Suppressor macrophage treated with lipopolysaccharide for 4 hours (primary cell): ENCODE measurements around the gene EEIG2.
"Not testable (repeated sequence)": the region's sequence is repeated elsewhere in the genome, so short reads cannot be mapped to it uniquely, and the experiment has no call there.

Experiments used
- DNase-seq: peaks from one replicate; pipeline ENCODE4 v3.0.0-alpha.2; 2020

The EEIG2 gene

GRCh38 chr1:108559215-108560186 lies at the start of gene EEIG2:
Gene EEIG2 (plus strand): TSS chr1:108560100. CDS start chr1:108560429, 329 bp downstream.
- DNase-seq: peak; percentile 96

- DNase-seq: no peak
Observed at GRCh38 chr1:108511764-108512163, 48.1 kb upstream of the EEIG2 start.

- DNase-seq: peak; percentile 63
Observed at GRCh38 chr1:108512239-108513043, 47.5 kb upstream of the EEIG2 start.

- DNase-seq: no peak
Observed at GRCh38 chr1:108513044-108513415, 46.9 kb upstream of the EEIG2 start.

GRCh38 chr1:108513914-108514313 lies 46.0 kb upstream of the EEIG2 start:
- DNase-seq: not testable (repeated sequence)

- DNase-seq: not testable (repeated sequence)
Observed at GRCh38 chr1:108517301-108517897, 42.5 kb upstream of the EEIG2 start.

GRCh38 chr1:108521990-108522393 lies 37.9 kb upstream of the EEIG2 start:
- DNase-seq: no peak

GRCh38 chr1:108523829-108524228 lies 36.1 kb upstream of the EEIG2 start:
- no peak for DNase-seq

GRCh38 chr1:108524676-108525075 lies 35.2 kb upstream of the EEIG2 start:
- DNase-seq: no peak

GRCh38 chr1:108527135-108527534 lies 32.8 kb upstream of the EEIG2 start:
- no peak for DNase-seq

GRCh38 chr1:108527837-108528236 lies 32.1 kb upstream of the EEIG2 start:
- no peak for DNase-seq

GRCh38 chr1:108531444-108531843 lies 28.5 kb upstream of the EEIG2 start:
- no peak for DNase-seq

GRCh38 chr1:108532730-108533129 lies 27.2 kb upstream of the EEIG2 start:
- DNase-seq: no peak

GRCh38 chr1:108533351-108534083 lies 26.4 kb upstream of the EEIG2 start:
- DNase-seq: no peak

GRCh38 chr1:108534759-108535158 lies 25.1 kb upstream of the EEIG2 start:
- DNase-seq: no peak

GRCh38 chr1:108535315-108535897 lies 24.5 kb upstream of the EEIG2 start:
- DNase-seq: not testable (repeated sequence)

GRCh38 chr1:108536021-108536420 lies 23.9 kb upstream of the EEIG2 start:
- not testable (repeated sequence) for DNase-seq

GRCh38 chr1:108536791-108537190 lies 23.1 kb upstream of the EEIG2 start:
- not testable (repeated sequence) for DNase-seq

GRCh38 chr1:108537976-108538375 lies 21.9 kb upstream of the EEIG2 start:
- no peak for DNase-seq

GRCh38 chr1:108540977-108541376 lies 18.9 kb upstream of the EEIG2 start:
- no peak for DNase-seq

- no peak for DNase-seq
Observed at GRCh38 chr1:108541861-108542260, 18.0 kb upstream of the EEIG2 start.

- not testable (repeated sequence) for DNase-seq
Observed at GRCh38 chr1:108547493-108547892, 12.4 kb upstream of the EEIG2 start.
